Measurements from ENCODE around the gene NF1.

DNA sequence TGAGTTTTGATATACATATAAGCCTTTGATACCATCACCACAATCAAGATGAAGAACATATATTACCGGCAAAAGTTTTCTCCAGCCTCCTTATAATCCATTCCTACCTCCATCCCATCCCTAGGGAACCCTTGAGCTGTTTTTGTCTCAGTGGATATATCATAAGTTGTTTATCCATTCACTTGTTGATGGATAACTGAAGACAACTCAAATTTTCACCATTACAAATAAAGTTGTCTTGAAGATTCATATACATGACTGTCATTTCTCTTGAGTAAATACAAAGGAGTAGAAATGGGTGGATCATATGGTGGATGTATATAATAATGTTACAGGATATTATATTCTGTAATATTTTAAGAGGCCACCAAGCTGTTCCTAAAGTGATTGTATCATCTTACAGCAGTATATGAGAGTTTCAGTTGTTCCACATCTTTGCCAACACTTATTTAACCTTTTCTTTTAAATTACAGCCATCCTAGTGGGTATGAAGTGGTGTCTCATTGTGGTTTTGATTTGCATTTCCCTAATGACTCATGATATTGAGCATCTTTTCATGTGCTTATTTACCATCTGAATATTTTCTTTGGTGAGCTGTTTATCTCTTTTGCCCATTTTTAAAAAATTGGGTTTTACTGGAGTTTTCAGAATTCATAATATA is 17.4 kb downstream of the NF1 start:
- no peak for TF ChIP-seq CTCF (IDR thresholded peaks at IDR 0.05; ENCODE audit: insufficient read depth, low read length, poor library complexity, severe bottlenecking)
- no peak for TF ChIP-seq EZH2phosphoT487 (conservative IDR thresholded peaks at IDR 0.05; ENCODE audit: low read length)

Data from SU-DHL-6 (cell line).